ENCODE measurements around the gene ADORA2A. TPM values are rescaled to one million over a fixed set of nuclear protein-coding genes. Genes with fewer than 3 reads are reported as not detected.
"Not testable (repeated sequence)": the region's sequence is repeated elsewhere in the genome, so short reads cannot be mapped to it uniquely, and the experiment has no call there.

Gene ADORA2A
- total RNA-seq, 4 donors from 2014 or later = 2.6 to 4.2 (median 3.5) TPM

GRCh38 chr22:24485608-24486007 lies 58.2 kb downstream of the ADORA2A start:
- Histone ChIP-seq H3K4me1 (peaks cover 0 to 8% (median 0%) of the 10 kb centered on the region in 4 donors), H3K27ac (no peak overlapping the region), H3K4me3 (no peak overlapping the region), H3K9me3 (no peaks in the 10 kb centered on the region), H3K36me3 (no peaks in the 10 kb centered on the region), H3K27me3 (no peaks in the 10 kb centered on the region)
- TF ChIP-seq POLR2A (IDR thresholded peaks at IDR 0.05) = no peak
- TF ChIP-seq EP300 (IDR thresholded peaks at IDR 0.05) = no peak
- peak in 2 of 5 experiments; percentile 18 to 25 for TF ChIP-seq CTCF (IDR thresholded peaks at IDR 0.05)
- no peak for DNase-seq (ENCODE audit: low spot score in 2 of 2)
- 43 to 54% methylated on average over 3 of the region's 3 CpGs for WGBS, 2 donors

- Histone ChIP-seq H3K4me1 (peaks cover 0 to 8% (median 0%) of the 10 kb centered on the region in 4 donors), H3K4me3 (no peak overlapping the region), H3K27me3 (no peaks in the 10 kb centered on the region), H3K9me3 (no peaks in the 10 kb centered on the region), H3K27ac (no peak overlapping the region), H3K36me3 (no peaks in the 10 kb centered on the region)
- 65 to 72% methylated on average over 2 of the region's 2 CpGs for WGBS, 2 donors
- DNase-seq (ENCODE audit: low spot score in 2 of 2) = no peak
- no peak for TF ChIP-seq EP300 (IDR thresholded peaks at IDR 0.05)
- TF ChIP-seq POLR2A (IDR thresholded peaks at IDR 0.05) = no peak
- TF ChIP-seq CTCF (IDR thresholded peaks at IDR 0.05) = no peak
These were observed 59.1 kb downstream of the ADORA2A start for GRCh38 chr22:24486501-24486921.

GRCh38 chr22:24489011-24489410 lies 61.6 kb downstream of the ADORA2A start:
- peaks cover 0 to 12% of the 10 kb centered on the region in 2 donors for H3K27me3 ChIP-seq
- no peak overlapping the region for H3K27ac ChIP-seq
- H3K9me3 ChIP-seq = no peaks in the 10 kb centered on the region
- H3K36me3 ChIP-seq = no peaks in the 10 kb centered on the region
- no peak for DNase-seq (ENCODE audit: low spot score in 2 of 2)
- no peak overlapping the region for H3K4me3 ChIP-seq
- WGBS, 2 donors = 69 to 77% methylated on average over 2 of the region's 2 CpGs
- TF ChIP-seq POLR2A (IDR thresholded peaks at IDR 0.05) = no peak
- TF ChIP-seq EP300 (IDR thresholded peaks at IDR 0.05) = no peak
- no peak for TF ChIP-seq CTCF (IDR thresholded peaks at IDR 0.05)
- no peaks in the 10 kb centered on the region for H3K4me1 ChIP-seq

GRCh38 chr22:24489434-24489833 lies 62.0 kb downstream of the ADORA2A start:
- not testable (repeated sequence) for H3K9me3 ChIP-seq; H3K4me1 ChIP-seq; H3K4me3 ChIP-seq; DNase-seq (ENCODE audit: low spot score in 2 of 2); H3K27ac ChIP-seq; H3K36me3 ChIP-seq
- 93 to 97% methylated on average over 1 of the region's 1 CpG for WGBS, 2 donors
- peaks cover 0 to 16% of the 10 kb centered on the region in 2 donors for H3K27me3 ChIP-seq

Other genes with a start within 250 kb of the ADORA2A start
- gene SUSD2, start 246.1 kb upstream of the ADORA2A start, total RNA-seq = 1 to 10 TPM; 9.0 to 9.6 (median 9.4) TPM
- gene GGT5, start 182.5 kb upstream of the ADORA2A start, total RNA-seq = 100 to 1,000 TPM in 1 of 4 donors, 10 to 100 TPM in 3; 35.8 to 156 (median 83.7) TPM
- 10 to 100 TPM; 42.2 to 45.1 (median 43.6) TPM for gene SPECC1L, start 156.8 kb upstream of the ADORA2A start, total RNA-seq
- under 1 TPM in 3 of 4 donors, not detected in 1; 0.44 to 0.98 (median 0.63) TPM for gene UPB1, start 67.7 kb downstream of the ADORA2A start, total RNA-seq
- gene GUCD1, start 127.5 kb downstream of the ADORA2A start, total RNA-seq = 10 to 100 TPM; 74.1 to 87.9 (median 84.6) TPM
- 100 to 1,000 TPM in 3 of 4 donors, 10 to 100 TPM in 1; 98.7 to 127 (median 111) TPM for gene SNRPD3, start 128.4 kb downstream of the ADORA2A start, total RNA-seq
- 10 to 100 TPM; 33.5 to 55.7 (median 40.2) TPM for gene LRRC75B, start 165.5 kb downstream of the ADORA2A start, total RNA-seq
- gene GGT1, start 175.6 kb downstream of the ADORA2A start, total RNA-seq = 10 to 100 TPM in 3 of 4 donors, 1 to 10 TPM in 1; 5.9 to 16.9 (median 15.8) TPM